HEK293 (cell line): Measurements from ENCODE around the gene CAPN7.

ENCODE experiments used
- MZF1 ChIP-seq: fragments of 450-650 bp; formaldehyde crosslinking; IDR thresholded peaks from 2 replicates; pipeline ENCODE4 v1.5.1; 2017; ENCODE audit warnings: missing biosample characterization, missing genetic modification characterization, borderline replicate concordance
- OSR2 ChIP-seq: fragments of 450-650 bp; formaldehyde crosslinking; IDR thresholded peaks from 2 replicates; pipeline ENCODE4 v1.5.1; 2016; ENCODE audit warnings: missing biosample characterization, missing genetic modification characterization
- SALL2 ChIP-seq: fragments of 450-650 bp; formaldehyde crosslinking; IDR thresholded peaks from 2 replicates; pipeline ENCODE4 v1.5.0; 2017; ENCODE audit warnings: missing biosample characterization, mild to moderate bottlenecking, missing genetic modification characterization, borderline replicate concordance
- SP3 ChIP-seq: fragments of 450-650 bp; formaldehyde crosslinking; IDR thresholded peaks from 2 replicates; pipeline ENCODE4 v1.5.1; 2016; ENCODE audit warnings: missing biosample characterization, missing genetic modification characterization
- TCF7L2 ChIP-seq: IDR thresholded peaks from 2 replicates; pipeline ENCODE4 v1.6.1; 2011; ENCODE audit warnings: low read depth, mild to moderate bottlenecking, inconsistent platforms, low read length, moderate library complexity, borderline replicate concordance
- ZBTB1 ChIP-seq: fragments of 450-650 bp; formaldehyde crosslinking; IDR thresholded peaks from 2 replicates; pipeline ENCODE4 v1.5.1; 2016; ENCODE audit warnings: missing biosample characterization, missing genetic modification characterization
- ZFHX2 ChIP-seq: fragments of 450-650 bp; formaldehyde crosslinking; conservative IDR thresholded peaks from 2 replicates; pipeline ENCODE4 v1.5.1; 2016; ENCODE audit warnings: missing biosample characterization, missing genetic modification characterization
- ZFP69B ChIP-seq: fragments of 450-650 bp; formaldehyde crosslinking; IDR thresholded peaks from 2 replicates; pipeline ENCODE4 v1.5.1; 2016; ENCODE audit warnings: missing biosample characterization, missing genetic modification characterization
- ZNF133 ChIP-seq: fragments of 450-650 bp; formaldehyde crosslinking; IDR thresholded peaks from 2 replicates; pipeline ENCODE4 v1.5.1; 2016; ENCODE audit warnings: missing biosample characterization, missing genetic modification characterization
- ZNF169 ChIP-seq: fragments of 450-650 bp; formaldehyde crosslinking; IDR thresholded peaks from 2 replicates; pipeline ENCODE4 v1.5.1; 2016; ENCODE audit warnings: missing biosample characterization, missing genetic modification characterization
- ZNF184 ChIP-seq: fragments of 450-650 bp; IDR thresholded peaks from 2 replicates; pipeline ENCODE4 v1.5.1; 2018; ENCODE audit warnings: missing biosample characterization, mild to moderate bottlenecking, missing genetic modification characterization
- ZNF211 ChIP-seq: fragments of 450-650 bp; formaldehyde crosslinking; IDR thresholded peaks from 2 replicates; pipeline ENCODE4 v1.5.1; 2016; ENCODE audit warnings: low read depth, missing biosample characterization, missing genetic modification characterization
- ZNF214 ChIP-seq: fragments of 450-650 bp; formaldehyde crosslinking; IDR thresholded peaks from 2 replicates; pipeline ENCODE4 v1.5.1; 2017; ENCODE audit warnings: missing biosample characterization, mild to moderate bottlenecking, missing genetic modification characterization, borderline replicate concordance
- ZNF248 ChIP-seq: fragments of 450-650 bp; formaldehyde crosslinking; IDR thresholded peaks from 2 replicates; pipeline ENCODE4 v1.5.1; 2017; ENCODE audit warnings: missing biosample characterization, missing genetic modification characterization
- ZNF341 ChIP-seq: fragments of 450-650 bp; formaldehyde crosslinking; IDR thresholded peaks from 2 replicates; pipeline ENCODE4; 2016; ENCODE audit warnings: low read depth, missing biosample characterization, missing genetic modification characterization
- ZNF404 ChIP-seq: fragments of 450-650 bp; formaldehyde crosslinking; IDR thresholded peaks from 2 replicates; pipeline ENCODE4 v1.5.1; 2017; ENCODE audit warnings: missing biosample characterization, missing genetic modification characterization
- ZNF501 ChIP-seq: fragments of 450-650 bp; formaldehyde crosslinking; IDR thresholded peaks from 2 replicates; pipeline ENCODE4 v1.5.1; 2016; ENCODE audit warnings: missing biosample characterization, missing genetic modification characterization
- ZNF544 ChIP-seq: fragments of 450-650 bp; formaldehyde crosslinking; IDR thresholded peaks from 2 replicates; pipeline ENCODE4 v1.5.0; 2017; ENCODE audit warnings: missing biosample characterization, missing genetic modification characterization
- ZNF561 ChIP-seq: fragments of 450-650 bp; IDR thresholded peaks from 2 replicates; pipeline ENCODE4 v1.5.1; 2018; ENCODE audit warnings: missing biosample characterization, missing genetic modification characterization, borderline replicate concordance
- ZNF610 ChIP-seq: fragments of 450-650 bp; formaldehyde crosslinking; IDR thresholded peaks from 2 replicates; pipeline ENCODE4 v1.5.1; 2016; ENCODE audit warnings: missing biosample characterization, missing genetic modification characterization, borderline replicate concordance
- ZNF626 ChIP-seq: fragments of 450-650 bp; sonication (Bioruptor Pico); formaldehyde crosslinking; IDR thresholded peaks from 2 replicates; pipeline ENCODE4 v1.5.1; 2018; ENCODE audit warnings: missing biosample characterization, missing genetic modification characterization, inconsistent platforms
- ZNF747 ChIP-seq: fragments of 450-650 bp; formaldehyde crosslinking; IDR thresholded peaks from 2 replicates; pipeline ENCODE4 v1.5.1; 2016; ENCODE audit warnings: missing biosample characterization, missing genetic modification characterization
- ZNF776 ChIP-seq: fragments of 450-650 bp; formaldehyde crosslinking; IDR thresholded peaks from 2 replicates; pipeline ENCODE4 v1.5.0; 2017; ENCODE audit warnings: missing biosample characterization, missing genetic modification characterization, borderline replicate concordance
- ZNF777 ChIP-seq: fragments of 450-650 bp; formaldehyde crosslinking; IDR thresholded peaks from 2 replicates; pipeline ENCODE4 v1.5.1; 2017; ENCODE audit warnings: missing biosample characterization, missing genetic modification characterization, borderline replicate concordance
- ZNF785 ChIP-seq: fragments of 450-650 bp; formaldehyde crosslinking; IDR thresholded peaks from 2 replicates; pipeline ENCODE4 v1.5.1; 2016; ENCODE audit warnings: missing biosample characterization, missing genetic modification characterization
- ZNF791 ChIP-seq: fragments of 450-650 bp; formaldehyde crosslinking; IDR thresholded peaks from 2 replicates; pipeline ENCODE4 v1.5.1; 2016; ENCODE audit warnings: missing biosample characterization, missing genetic modification characterization
- ZSCAN16 ChIP-seq: fragments of 450-650 bp; formaldehyde crosslinking; IDR thresholded peaks from 2 replicates; pipeline ENCODE4 v1.5.1; 2016; ENCODE audit warnings: missing biosample characterization, missing genetic modification characterization
- ZXDB ChIP-seq: fragments of 450-650 bp; formaldehyde crosslinking; IDR thresholded peaks from 2 replicates; pipeline ENCODE4 v1.5.1; 2016; ENCODE audit warnings: missing biosample characterization, missing genetic modification characterization
- TF ChIP-seq, protein P1 (sequence below): fragments of 450-650 bp; formaldehyde crosslinking; IDR thresholded peaks from 2 replicates; pipeline ENCODE4 v1.5.1; 2017; ENCODE audit warnings: missing biosample characterization, missing genetic modification characterization
- TF ChIP-seq, protein P2 (sequence below): fragments of 450-650 bp; formaldehyde crosslinking; IDR thresholded peaks from 2 replicates; pipeline ENCODE4 v1.5.1; 2016; ENCODE audit warnings: missing biosample characterization, missing genetic modification characterization, low read depth
- TF ChIP-seq, protein P3 (sequence below): fragments of 450-650 bp; formaldehyde crosslinking; IDR thresholded peaks from 2 replicates; pipeline ENCODE4 v1.5.1; 2016; ENCODE audit warnings: missing biosample characterization, missing genetic modification characterization
- TF ChIP-seq, protein P4 (sequence below): sonication (generic); formaldehyde crosslinking; IDR thresholded peaks from 2 replicates; pipeline ENCODE4 v1.8.1; 2022; ENCODE audit warnings: mild to moderate bottlenecking, moderate library complexity, missing genetic modification reagents
- TF ChIP-seq, protein P5 (sequence below): fragments of 450-650 bp; formaldehyde crosslinking; IDR thresholded peaks from 2 replicates; pipeline ENCODE4 v1.5.1; 2017; ENCODE audit warnings: missing biosample characterization, missing genetic modification characterization

CAPN7 gene

DNA sequence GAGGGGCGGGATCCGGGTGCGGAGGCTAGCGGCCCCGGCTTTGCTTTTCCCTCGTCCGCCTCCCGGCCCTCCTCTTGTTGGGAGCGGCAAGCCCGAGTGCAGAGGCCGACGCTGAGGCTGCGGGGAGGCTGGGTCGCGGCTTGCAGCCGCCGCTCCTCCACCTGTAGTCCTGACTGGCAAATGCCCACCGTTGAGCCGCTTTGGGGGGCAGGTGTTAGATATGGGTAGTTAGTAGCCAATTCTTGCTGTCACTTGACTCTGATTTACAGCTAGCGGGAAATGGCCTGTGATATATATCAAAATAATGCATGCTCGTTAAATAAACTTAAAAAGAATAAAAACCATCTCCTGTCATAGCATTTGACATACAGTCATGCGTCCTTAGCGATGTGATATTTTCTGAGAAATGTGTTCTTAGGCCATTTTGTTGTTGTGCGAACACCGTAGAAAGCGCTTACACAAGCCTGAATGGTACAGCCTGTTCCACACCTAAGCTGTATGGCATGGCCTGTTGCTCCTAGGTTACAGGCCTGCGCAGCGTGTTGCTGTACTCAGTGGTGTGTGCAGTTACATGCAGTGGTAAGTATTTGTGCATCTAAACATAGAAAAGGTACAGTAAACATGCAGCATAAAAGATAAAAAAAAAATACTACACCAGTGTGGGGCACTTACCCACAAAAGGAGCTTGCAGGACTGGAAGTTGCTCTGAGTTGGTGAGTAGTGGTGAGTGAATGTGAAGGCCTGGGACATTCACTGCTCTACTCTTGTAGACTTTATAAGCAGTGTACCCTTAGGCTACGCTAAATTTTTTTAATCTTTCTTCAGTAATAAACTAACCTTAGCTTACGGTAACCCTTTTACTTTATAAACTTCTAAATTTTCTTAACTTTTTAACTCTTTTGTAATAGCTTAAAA is 873 bp downstream of the CAPN7 start (continued):
- TF ChIP-seq, protein P1, sequence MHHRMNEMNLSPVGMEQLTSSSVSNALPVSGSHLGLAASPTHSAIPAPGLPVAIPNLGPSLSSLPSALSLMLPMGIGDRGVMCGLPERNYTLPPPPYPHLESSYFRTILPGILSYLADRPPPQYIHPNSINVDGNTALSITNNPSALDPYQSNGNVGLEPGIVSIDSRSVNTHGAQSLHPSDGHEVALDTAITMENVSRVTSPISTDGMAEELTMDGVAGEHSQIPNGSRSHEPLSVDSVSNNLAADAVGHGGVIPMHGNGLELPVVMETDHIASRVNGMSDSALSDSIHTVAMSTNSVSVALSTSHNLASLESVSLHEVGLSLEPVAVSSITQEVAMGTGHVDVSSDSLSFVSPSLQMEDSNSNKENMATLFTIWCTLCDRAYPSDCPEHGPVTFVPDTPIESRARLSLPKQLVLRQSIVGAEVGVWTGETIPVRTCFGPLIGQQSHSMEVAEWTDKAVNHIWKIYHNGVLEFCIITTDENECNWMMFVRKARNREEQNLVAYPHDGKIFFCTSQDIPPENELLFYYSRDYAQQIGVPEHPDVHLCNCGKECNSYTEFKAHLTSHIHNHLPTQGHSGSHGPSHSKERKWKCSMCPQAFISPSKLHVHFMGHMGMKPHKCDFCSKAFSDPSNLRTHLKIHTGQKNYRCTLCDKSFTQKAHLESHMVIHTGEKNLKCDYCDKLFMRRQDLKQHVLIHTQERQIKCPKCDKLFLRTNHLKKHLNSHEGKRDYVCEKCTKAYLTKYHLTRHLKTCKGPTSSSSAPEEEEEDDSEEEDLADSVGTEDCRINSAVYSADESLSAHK (tag by site-specific recombination): no peak
- TF ChIP-seq ZNF501 (tag by site-specific recombination) (0 out of 2 replicates have a peak, but pooled peaks have one; percentile 89), SP3 (tag by site-specific recombination) (peak; percentile 40), ZXDB (tag by site-specific recombination) (no peak), ZNF214 (tag by site-specific recombination) (no peak), ZNF610 (tag by site-specific recombination) (no peak), ZNF544 (tag by site-specific recombination) (no peak), ZNF211 (tag by site-specific recombination) (no peak), ZNF169 (tag by site-specific recombination) (no peak), ZNF561 (no peak), ZFHX2 (no peak), ZNF133 (tag by site-specific recombination) (no peak), ZFP69B (tag by site-specific recombination) (no peak), ZNF248 (tag by site-specific recombination) (no peak), ZBTB1 (no peak), ZNF791 (tag by site-specific recombination) (no peak), ZSCAN16 (peak; percentile 98), SALL2 (tag by site-specific recombination) (no peak), ZNF747 (tag by site-specific recombination) (no peak), ZNF785 (no peak), OSR2 (tag by site-specific recombination) (no peak), ZNF626 (no peak), ZNF776 (tag by site-specific recombination) (no peak), ZNF184 (tag by site-specific recombination) (no peak), ZNF777 (tag by site-specific recombination) (no peak; the same call in 1 of the 2 replicates), ZNF404 (tag by site-specific recombination) (no peak), ZNF341 (tag by site-specific recombination) (peak; percentile 94), MZF1 (no peak), TCF7L2 (no peak)
- TF ChIP-seq, protein P2, sequence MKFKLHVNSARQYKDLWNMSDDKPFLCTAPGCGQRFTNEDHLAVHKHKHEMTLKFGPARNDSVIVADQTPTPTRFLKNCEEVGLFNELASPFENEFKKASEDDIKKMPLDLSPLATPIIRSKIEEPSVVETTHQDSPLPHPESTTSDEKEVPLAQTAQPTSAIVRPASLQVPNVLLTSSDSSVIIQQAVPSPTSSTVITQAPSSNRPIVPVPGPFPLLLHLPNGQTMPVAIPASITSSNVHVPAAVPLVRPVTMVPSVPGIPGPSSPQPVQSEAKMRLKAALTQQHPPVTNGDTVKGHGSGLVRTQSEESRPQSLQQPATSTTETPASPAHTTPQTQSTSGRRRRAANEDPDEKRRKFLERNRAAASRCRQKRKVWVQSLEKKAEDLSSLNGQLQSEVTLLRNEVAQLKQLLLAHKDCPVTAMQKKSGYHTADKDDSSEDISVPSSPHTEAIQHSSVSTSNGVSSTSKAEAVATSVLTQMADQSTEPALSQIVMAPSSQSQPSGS: no peak
- TF ChIP-seq, protein P3, sequence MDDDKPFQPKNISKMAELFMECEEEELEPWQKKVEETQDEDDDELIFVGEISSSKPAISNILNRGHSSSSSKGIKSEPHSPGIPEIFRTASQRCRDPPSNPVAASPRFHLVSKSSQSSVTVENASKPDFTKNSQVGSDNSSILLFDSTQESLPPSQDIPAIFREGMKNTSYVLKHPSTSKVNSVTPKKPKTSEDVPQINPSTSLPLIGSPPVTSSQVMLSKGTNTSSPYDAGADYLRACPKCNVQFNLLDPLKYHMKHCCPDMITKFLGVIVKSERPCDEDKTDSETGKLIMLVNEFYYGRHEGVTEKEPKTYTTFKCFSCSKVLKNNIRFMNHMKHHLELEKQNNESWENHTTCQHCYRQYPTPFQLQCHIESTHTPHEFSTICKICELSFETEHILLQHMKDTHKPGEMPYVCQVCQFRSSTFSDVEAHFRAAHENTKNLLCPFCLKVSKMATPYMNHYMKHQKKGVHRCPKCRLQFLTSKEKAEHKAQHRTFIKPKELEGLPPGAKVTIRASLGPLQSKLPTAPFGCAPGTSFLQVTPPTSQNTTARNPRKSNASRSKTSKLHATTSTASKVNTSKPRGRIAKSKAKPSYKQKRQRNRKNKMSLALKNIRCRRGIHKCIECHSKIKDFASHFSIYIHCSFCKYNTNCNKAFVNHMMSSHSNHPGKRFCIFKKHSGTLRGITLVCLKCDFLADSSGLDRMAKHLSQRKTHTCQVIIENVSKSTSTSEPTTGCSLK (tag by site-specific recombination): no peak
- TF ChIP-seq, protein P4, sequence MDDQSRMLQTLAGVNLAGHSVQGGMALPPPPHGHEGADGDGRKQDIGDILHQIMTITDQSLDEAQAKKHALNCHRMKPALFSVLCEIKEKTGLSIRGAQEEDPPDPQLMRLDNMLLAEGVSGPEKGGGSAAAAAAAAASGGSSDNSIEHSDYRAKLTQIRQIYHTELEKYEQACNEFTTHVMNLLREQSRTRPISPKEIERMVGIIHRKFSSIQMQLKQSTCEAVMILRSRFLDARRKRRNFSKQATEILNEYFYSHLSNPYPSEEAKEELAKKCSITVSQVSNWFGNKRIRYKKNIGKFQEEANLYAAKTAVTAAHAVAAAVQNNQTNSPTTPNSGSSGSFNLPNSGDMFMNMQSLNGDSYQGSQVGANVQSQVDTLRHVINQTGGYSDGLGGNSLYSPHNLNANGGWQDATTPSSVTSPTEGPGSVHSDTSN: no peak
- TF ChIP-seq, protein P5, sequence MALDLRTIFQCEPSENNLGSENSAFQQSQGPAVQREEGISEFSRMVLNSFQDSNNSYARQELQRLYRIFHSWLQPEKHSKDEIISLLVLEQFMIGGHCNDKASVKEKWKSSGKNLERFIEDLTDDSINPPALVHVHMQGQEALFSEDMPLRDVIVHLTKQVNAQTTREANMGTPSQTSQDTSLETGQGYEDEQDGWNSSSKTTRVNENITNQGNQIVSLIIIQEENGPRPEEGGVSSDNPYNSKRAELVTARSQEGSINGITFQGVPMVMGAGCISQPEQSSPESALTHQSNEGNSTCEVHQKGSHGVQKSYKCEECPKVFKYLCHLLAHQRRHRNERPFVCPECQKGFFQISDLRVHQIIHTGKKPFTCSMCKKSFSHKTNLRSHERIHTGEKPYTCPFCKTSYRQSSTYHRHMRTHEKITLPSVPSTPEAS (tag by site-specific recombination): no peak
